GM12892 (cell line): ENCODE results near the gene PFDN5.

Experiments
- POLR2A ChIP-seq: IDR thresholded peaks from 2 replicates; pipeline ENCODE4 v1.6.1; 2011; ENCODE audit warnings: low read depth, low read length, control low read depth
- POLR2AphosphoS5 ChIP-seq: IDR thresholded peaks from 2 replicates; pipeline ENCODE4 v1.6.1; 2011; ENCODE audit warnings: low read depth, low read length, control low read depth

DNA sequence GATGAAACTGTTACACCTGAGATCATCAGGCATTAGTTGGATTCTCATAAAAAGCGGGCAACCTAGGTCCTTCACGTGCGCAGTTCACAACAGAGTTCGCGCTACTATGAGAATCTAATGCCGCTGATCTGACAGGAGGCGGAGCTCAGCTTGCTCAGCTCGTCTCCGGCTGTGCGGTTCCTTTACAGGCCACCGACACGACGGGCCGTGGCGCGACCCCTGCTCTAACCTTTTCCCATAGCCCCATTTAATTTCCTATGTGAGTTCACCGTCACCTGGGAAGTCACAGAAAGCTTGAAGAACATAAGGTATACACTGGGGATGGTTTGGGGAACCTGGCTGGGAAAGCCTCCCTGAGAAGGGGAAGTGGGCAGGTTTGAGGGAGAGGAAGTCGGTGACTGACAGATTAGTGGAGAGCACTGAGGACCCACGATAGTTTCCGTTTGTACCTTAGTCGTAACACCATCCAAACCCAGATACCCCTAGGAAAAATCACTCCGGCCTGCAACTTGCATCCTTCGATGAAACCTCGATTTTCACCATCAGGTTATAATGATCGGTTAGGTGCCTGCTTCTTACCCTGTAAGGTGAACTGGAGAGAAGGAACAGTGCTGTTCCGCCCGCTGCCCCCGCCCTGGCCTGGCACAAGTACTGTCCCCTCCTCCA, 28.9 kb downstream of the PFDN5 start:
- no peak for TF ChIP-seq POLR2AphosphoS5
- TF ChIP-seq POLR2A: no peak
